ENCODE data around the gene CTSF.
"Not testable (repeated sequence)": the region's sequence is repeated elsewhere in the genome, so short reads cannot be mapped to it uniquely, and the experiment has no call there.

The CTSF gene

DNA sequence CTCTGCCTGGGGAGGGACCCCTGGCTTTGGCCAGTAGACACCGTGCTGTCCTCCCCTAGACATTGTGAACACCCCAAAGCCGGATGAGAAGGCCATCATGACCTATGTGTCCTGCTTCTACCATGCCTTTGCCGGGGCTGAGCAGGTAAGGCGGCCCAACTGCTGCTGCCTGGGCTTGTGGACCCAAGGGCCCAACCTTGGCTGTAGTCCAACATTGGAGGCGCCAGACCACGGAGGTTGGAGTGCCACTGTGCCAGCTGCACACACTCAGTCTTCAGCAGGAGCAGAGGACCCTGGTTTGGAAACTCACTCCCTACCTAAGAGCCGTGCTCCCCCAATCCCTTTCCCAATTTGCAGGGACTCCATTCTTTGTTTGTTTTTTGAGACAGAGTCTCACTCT, 12.3 kb downstream of the CTSF start:
- no peak for ATAC-seq

DNA sequence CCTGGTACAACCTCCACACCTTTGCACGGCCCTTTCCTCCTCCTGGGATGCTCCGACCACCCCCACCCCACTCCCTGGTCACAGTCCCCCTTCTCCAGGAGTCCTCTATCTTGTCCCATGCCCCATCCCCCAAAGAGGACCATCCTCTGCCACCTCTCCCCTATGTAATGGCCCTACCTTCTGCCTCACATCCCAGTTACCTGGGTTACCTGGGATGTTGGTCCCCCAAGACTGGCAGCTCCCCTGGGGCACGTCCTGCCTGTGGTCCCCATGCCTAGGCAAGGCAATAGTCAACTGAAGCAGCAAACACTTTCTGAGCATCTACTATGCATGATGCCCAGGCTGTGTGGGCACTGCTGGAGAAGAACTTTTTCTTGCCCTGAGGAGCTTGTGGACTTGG, 13.0 kb downstream of the CTSF start:
- no peak for ATAC-seq

DNA sequence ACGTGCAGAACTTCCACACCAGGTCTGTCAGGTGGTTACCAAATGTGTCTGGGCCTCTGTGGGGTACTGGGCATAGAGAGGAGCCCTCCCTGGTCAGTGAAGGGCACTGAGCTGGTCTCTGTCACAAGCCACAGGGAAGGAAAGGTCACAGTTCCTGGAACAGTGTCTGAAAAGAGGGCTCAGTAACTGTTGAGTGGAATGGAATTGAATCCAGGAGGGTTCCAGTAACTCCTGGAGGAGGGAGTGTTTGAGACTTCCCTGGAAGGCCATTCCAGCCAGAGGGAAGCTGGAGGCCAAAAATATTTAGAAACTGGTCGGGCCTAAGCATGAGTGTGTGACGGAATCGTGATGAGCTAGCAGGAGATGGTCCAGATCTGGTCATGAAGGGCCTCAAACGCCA, 13.8 kb downstream of the CTSF start:
- ATAC-seq = no peak

DNA sequence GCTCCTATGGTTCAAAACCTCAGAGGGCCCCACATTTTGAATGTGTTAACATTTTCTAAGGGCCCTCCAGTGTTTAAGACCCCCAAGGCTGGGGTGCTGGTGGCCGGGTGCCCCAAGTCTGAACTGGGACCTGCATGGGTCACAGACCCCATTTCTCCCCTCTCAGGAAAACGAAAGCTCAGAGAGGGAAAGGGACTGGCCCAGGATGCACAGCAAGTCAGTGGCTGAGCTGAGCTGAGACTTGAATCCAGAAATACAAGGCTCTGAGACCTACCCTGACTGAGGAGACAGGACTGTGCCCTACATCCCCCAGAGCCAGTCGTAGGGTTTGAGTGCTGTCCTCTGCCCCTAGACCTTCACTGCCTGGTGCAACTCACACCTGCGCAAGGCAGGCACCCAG, 17.5 kb downstream of the CTSF start:
- no peak for ATAC-seq

DNA sequence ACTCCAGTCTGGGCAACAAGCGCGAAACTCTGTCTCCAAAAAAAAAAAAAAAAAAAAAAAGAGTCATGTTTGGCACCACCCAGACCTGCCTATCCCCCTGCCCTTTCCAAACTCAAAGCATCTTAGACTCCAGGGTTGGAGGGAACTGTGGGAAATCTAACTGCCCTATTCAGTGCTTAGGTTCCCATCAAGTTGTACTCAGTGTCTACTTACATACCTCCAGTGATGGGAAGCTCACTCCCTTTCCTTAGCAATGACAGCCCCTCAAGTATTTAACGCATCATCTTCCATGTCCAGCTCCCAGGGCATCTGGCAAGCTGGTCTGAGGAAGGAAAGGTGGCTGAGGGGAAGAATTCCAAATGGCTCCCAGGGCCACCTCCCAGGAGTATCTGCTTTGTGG, 18.7 kb downstream of the CTSF start:
- no peak for ATAC-seq

DNA sequence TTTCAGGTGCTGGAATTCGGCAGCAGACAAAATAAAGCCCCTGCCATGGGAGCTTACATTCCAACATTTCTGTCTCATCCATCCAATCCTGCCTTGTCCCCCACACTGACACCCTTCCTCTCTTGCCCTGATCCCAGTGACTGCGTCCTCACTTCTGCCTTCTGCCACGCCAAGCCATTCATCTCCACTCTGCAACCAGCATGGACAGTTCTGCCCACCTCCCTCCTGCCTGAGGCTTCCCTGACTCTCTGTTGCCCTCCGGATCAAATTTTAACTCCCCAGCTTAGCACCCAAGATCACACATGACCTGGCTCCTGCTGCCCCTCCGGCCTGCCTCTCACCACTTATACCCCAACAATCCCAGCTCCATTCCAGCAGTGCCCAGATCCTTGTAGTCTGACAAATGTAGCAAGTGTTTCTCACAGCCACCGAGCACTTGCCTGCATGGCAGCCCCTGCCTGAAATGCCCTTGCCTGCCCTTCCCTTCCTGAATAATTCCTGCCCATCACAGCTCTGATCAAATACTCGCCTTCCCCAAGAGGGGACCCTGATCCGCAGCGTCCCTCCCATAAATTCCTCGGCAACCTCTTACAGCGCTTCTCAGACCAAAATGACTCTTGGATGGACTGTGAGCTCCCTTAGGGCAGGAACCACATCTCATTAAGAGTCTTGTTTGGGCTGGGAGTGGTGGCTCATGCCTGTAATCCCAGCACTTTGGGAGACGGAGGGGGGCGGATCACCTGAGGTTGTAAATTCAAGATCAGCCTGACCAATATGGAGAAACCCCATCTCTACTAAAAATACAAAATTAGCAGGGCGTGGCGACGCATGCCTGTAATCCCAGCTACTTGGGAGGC, 19.4 kb downstream of the CTSF start:
- ATAC-seq = no peak

DNA sequence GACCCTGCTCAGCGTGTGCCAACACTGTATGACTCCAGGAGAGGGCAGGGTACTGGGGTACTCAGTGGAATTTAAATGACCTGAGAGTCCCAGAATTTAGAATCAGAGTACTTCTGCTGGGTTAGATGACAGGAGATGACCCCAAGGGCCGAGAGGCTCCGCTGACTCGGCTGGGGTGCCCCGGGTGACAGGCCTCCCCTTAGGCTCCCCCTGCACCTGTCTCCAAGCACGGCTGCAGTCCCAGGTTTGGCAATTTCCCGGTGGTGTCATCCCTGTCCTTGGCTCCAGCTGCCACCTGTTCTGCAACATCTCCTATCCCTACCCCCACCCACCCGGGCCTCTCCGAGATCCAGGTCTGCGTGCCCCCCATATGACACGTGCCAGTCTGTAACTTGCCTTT, 20.4 kb downstream of the CTSF start:
- no peak for ATAC-seq

DNA sequence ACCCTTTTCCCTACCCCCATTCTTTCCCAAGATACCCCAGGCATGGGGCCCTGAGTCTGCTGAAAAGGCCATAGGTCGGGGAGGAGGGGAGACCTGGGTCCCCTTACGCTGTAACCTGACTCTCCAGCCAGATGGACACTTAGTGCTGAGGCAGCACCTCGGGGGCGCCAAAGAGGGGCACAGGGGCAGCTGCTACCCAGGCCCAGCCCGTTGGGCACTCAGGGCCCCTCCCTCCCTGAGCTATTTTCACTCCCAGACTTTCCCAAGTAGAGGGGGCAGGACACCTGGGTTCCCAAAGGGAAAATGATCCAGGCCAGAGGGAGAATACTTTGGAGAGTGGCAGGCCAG, 20.8 kb downstream of the CTSF start:
- ATAC-seq = no peak

DNA sequence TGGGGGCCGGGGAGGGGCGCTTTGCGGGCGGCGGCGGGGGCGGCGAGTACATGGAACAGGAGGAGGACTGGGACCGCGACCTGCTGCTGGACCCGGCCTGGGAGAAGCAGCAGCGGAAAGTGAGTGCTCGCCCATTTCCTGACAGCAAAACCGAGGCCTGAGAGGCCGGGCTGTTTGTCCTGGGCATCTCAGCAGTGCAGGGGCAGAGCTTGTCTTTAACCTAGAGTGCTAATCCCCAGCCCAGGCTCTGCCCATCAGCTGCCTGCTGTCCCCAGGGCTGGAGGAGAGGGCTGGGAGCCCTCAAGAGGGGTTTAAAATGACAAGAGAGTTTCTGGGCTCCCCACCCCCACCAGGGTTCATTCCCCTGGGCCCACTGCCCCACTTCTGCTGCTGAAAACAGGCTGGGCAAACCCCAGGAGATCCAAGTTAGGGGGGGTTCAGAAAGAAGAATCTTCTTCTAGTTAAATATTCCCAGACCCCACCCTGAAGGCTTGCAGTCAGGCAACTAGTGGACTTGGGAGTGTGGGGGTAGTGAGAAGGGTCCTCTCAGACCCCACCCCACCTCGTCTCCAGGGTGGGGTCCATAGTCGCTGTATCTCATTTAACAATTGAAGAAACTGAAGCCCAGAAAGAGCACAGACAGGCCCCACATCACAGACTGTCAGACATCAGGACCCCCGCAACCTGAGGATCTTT, 21.3 kb downstream of the CTSF start:
- ATAC-seq = no peak

DNA sequence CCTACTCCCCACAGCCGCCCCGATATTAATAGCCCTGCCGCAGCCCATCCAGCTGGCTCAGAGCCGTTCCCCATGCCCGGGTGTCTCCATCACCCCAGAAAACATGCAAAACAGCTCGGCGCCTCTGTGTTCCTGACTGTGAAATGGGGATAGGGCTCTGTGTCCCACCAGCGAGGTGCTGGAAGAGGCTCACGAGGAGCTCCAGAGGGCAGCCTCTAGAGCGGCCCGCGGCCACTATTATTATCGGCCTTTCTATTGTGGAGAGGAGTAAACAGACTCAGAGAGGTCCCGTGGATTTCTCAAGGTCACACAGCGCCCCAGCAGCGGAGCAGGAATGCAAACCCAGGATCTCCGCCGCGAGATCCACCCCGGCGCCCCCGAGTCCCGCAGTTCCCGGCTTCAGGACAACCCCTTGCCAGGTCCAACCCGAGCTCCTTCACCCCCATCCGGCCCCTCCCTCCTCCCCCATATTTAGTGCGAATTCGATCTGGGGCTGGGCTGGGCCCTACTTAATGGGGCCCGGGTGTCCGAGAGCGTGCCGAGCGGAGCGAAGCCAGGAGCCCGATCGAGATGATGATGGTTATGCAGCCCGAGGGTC, 21.9 kb downstream of the CTSF start, which contains the start of gene ACTN3:
ACTN3 (plus strand) TSS at position 536 of the 598 bp plus-strand sequence; CDS start at position 571, 35 bp downstream.
- ATAC-seq = no peak

DNA sequence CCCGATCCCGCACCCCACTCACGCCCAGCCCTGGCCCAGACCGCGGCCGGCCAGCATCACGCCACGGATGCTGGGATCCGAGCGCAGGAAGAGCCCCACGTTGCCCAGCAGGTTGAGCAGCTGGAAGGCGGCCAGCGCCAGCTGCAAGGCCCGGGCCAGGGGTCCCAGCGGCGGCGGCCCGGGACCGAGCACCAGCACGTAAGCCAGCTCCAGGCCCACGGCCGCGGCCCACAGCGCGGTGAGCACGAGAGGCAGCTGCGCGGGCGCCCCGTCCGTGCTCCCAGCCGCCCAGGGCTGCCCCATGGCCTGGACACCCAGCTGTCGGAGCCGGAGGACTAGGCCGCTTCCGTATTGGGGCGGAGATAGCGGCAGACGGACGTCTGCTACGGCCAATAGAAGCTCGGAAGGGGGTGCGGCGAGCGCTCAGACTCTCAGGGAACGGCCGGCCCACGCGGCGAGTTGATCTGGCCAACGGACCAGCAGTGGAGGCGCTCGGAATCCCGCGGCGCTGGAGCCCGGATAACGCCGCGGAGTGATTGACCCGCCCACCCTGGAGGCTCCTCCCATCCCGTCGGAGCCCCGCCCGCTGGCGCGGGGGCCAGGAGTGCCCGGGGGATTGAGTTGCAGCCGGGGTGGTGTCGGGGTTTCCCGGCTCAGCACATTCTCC, 22.6 kb downstream of the CTSF start, which contains the start of gene ZDHHC24:
ZDHHC24 (minus strand) TSS at position 348 of the 667 bp plus-strand sequence; CDS start at position 303, 45 bp downstream.
- ATAC-seq = peak; percentile 91 to 92

DNA sequence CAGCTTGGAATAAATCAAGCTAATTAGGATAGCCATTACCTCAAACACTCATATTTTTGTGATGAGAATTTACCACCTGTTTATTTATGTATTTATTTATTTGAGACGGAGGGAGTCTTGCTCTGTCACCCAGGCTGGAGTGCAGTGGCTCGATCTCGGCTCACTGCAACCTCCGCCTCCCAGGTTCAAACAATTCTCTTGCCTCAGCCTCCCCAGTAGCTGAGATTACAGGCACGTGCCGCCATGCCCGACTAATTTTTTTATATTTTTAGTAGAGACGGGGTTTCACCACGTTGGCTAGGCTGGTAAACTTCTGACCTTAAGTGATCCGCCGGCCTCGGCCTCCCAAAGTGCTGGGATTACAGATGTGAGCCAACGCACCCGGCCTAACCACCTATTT, 23.5 kb downstream of the CTSF start:
- not testable (repeated sequence) for ATAC-seq

DNA sequence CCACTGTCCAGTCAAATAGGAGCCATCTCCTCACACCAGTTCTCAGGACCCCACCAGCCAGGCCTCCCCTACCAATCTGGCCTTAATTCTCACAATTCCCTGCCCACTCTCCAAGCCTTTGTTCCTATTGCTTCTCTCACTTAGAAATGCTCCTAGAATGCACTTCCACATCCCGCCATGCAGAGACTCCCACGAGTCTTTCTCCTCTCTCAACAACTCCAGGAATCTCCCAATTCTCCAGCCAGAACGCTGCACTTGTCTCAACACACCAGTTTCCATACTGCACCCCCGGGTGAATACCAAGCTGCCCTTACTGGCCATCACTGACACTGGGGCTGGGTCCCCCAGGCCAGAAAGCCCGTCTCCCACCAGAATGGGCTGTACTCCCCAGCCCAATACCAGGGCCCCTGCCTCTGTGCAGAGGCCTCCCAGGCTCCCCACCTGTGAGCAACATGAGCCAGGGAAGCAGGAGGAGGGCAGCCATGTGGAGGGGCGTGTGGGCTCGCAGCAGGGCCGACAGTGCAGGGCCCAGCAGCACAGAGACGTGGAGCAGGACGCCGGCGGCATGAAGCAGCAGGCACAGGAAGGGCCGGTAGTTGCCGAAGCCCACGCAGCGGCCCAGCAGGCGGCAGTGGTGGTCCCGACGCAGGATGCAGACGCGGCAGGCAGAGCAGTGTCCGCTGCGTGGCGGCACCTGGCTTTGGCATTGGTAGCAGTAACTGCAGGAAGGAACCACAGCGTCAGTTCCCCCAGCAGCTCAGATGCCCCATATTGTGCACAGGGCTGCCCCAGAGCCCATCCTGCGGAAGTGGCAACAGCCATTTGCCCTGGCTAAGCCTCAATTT, 24.9 kb downstream of the CTSF start:
- peak; percentile 9 to 11 for ATAC-seq

DNA sequence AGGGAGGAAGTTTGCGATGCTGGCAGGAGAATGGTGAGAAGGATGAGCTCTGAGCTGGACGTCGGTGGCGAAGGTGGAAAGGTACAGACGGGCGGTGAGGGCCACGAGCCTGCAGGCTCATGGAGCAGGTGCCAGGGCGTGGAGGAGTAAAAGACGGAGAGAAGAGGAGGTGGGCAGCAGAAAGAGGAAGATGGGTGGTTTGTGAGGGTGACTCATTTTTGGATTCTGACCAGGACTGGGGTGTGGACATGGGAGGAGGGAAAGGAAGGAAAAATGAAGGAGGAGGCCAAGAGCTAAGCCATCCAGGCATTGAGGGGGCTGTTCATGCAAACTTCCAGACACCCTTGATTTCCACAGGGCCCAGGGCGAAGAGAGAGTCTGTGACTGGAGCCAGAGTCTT, 26.0 kb downstream of the CTSF start:
- no peak for ATAC-seq

DNA sequence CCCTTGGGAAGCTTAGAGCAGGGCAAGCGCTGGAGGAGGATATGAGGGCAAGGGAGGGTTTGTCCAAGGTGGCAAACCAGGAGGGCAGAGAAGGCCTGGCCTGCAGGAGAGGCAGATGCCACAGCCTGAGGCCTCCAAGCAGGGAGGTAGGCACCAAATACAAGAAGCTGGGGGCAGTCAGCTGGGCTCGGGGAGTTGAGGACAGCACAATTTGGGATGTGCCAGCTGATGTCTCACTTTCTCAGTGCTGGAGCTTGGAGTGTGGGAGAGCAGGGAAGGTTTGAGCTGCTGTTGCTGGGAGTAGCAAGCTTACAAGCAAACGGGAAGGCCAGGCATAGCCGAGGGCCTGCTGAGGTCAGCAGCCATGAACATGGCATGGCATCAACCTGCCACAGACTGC, 26.5 kb downstream of the CTSF start:
- ATAC-seq = no peak

DNA sequence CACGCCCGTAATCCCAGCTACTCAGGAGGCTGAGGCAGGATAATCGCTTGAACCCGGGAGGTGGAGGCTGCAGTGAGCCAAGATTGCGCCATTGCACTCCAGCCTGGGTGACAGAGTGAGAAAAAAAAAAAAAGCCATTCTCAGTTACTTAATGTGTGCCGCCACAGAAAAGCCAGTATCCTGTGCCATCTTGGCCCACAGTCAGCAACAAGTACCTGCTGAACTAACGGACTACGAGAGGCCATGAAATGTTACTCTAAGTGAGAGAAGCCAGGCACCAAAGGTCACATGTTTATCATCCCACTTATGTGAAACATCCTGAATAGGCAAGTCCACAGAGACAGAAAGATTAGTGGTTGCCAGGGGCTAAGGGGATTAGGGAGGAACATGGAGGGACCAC, 27.8 kb downstream of the CTSF start:
- not testable (repeated sequence) for ATAC-seq

DNA sequence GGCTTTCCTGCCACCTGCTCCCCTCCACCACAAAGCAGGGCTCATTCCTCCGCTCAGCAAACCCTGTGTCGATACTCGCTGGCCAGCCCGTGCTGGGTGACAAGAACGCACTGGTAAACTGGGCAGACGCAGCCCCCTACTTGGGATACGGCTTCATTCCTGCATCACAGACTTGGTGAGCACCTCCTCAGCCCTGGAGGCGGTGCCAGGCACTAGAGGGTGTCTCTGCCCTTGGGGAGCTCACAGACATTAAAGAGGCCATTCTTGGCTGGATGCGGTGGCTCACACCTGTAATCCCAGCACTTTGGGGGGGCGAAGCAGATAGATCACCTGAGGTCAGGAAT, 28.6 kb downstream of the CTSF start:
- no peak for ATAC-seq

DNA sequence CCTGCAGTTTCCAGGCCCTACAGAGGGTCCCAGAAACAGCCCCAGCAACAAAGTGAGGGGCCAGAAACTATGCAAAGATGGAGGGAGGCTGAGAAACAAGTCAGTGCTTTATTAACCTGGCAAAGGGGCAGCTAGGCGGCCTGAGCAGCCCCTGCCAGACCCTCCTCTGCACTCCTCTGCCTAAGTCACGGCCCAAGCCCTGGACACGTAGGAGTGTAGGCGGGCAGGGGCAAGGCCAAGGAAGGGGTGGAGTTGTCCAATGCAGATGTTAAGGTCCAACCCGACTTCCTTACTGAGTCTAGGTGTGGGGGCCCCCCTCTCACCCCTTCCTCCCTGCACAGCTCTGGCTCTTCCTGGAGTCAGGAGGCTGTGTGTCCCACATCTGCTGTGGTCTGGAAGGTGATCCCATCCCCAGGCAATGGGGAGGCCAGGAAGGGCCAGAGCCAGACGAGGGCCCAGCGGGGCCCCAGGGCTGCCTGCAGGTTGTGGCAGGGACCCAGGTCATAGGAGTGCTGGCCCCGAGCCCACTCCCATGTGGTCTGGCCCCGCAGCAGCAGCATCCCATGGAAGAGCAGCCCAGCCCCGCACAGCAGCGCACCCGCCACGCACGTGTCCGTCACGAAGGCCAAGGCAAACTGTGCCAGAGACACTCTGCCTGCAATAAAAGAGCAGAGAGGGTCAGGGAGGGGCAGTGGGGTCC, 29.1 kb downstream of the CTSF start:
- ATAC-seq = no peak

DNA sequence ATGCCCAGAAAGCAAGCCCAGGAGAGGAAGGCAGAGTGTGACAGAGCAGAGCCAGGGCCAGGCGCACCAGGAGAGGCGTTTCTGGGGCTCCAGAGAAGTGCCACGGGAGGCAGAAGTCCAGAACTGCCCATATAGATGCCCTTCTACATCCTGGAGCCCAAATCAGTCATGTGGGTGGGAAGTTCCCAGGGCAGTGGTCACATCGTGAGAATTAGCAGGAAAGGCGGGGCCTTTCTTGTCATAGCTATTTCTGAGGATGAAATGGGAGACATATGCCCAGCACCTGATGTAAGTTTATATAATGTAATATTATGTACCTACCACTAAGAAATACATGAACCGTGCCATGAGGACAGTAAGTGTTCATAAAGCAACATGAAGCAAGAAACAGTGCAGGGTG, 35.6 kb downstream of the CTSF start:
- no peak for ATAC-seq

DNA sequence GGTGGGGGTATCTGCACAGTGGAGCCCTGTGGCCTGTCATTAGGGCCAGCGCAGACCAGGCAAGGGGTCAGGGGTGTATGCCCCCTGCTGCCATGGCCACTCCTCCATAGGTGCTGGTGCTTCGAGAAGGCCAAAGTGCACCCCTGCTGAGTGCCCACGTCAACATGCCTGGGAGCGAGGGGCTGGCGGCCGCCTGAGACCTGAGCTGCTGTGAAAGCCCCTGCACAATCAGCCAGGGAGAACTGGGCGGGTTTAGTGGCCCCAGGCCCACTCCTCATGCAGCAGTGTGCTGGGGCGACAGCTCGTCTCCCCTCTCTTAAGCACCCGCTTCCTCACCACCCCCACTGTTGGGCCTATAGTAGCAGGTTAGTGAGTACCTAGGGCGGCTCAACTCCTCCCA, 36.6 kb downstream of the CTSF start:
- ATAC-seq = no peak

DNA sequence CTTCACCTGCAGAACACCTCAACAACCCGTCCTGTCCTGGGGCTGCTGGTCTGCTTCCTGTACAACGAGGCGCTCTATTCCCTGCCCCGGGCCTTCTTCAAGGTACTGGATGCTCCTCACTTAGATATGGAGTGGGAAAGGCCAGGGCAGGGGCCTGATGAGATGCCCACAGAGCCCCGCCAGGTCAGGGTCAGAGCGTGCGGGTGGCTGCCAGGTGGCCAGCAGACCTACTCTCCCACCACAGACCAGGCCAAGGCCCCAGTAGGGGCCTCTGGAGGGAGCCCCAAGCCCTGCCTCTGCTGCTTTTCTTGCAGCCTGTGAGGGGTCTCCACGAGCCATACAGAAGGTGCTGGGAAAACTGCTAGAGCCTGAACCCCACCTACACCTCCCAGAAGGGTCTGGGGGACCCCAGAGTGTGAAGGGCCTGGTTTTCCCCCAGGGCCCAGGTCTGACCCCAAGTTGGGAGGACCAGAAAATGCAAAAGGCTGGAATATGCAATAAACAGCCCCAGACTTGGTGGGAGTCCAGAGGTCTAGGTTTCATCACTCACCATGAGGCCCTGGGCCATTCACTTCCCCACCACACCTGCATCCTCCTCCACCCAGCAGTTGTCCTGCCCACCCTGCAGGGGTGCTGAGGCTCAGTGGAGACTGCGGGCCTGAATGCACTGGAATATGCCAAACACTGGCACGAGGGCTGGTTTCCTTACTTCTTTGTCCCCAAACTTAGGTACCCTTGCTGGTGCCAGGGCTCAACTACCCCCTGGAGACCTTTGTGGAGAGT, 37.3 kb downstream of the CTSF start:
- ATAC-seq = no peak
